ENCODE measurements around the gene INHBB.

- TF ChIP-seq CTCF (IDR thresholded peaks at IDR 0.05) (no peak), ZFP36 (IDR thresholded peaks at IDR 0.05; ENCODE audit: borderline replicate concordance, partially characterized antibody) (no peak), ELK1 (IDR thresholded peaks at IDR 0.05; ENCODE audit: low read depth, low read length) (no peak), EP300 (IDR thresholded peaks at IDR 0.05) (no peak), ESRRA (IDR thresholded peaks at IDR 0.05; ENCODE audit: borderline replicate concordance, low read length) (no peak), BHLHE40 (IDR thresholded peaks at IDR 0.05; ENCODE audit: low read depth, low read length) (no peak), KDM5A (IDR thresholded peaks at IDR 0.05) (no peak)
Measured at GRCh38 chr2:120348737-120349439, 3.0 kb downstream of the INHBB start.
